GM18873 (cell line): ENCODE data around the gene SH3BGRL2.
"Not testable (repeated sequence)": the region's sequence is repeated elsewhere in the genome, so short reads cannot be mapped to it uniquely, and the experiment has no call there.

Experiments used
- ATAC-seq: cut with Tn5 transposase; IDR thresholded peaks from one replicate; pipeline ENCODE4 v1.9.1; 2021; ENCODE audit warnings: mild to moderate bottlenecking, moderate library complexity, moderate number of reproducible peaks; ENCODE audit not compliant: unreplicated experiment, low FRiP score

The SH3BGRL2 gene

DNA sequence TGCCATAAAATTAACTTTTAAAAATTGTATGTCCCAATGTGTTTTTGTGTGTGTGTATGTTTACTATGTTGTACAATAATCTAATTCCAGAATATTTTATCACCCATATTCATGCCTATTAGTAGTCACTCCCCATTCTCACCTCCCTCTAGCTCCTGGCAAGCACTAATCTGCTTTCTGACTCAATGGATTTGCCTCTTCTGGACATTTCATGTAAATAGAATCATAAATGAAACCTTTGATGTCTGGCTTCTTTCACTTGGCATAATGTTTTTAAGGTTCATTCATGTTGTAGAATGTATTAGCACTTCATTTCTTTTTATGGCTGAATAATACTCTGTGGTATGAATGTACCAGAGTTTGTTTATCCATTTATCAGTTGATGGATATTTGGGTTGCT, 15.4 kb downstream of the SH3BGRL2 start:
- no peak for ATAC-seq

DNA sequence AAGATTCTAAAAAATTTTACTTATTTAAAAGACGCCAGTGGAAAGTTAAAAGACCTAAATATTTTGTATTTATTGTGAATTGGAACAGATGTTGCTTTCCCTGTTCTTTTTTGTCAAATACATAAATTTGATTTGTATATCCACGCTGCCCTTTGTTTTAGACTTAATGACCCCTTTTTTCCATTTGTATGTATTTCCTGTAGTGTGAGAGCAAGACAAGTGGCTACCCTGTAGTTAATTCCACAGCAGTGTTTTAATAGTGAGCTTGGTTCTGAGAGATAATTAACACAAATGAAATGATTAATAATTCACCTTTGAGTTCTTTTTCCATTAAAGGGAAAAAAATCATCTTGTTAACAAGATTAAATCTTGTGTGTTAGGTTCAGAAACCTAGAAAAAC, 16.6 kb downstream of the SH3BGRL2 start:
- no peak for ATAC-seq

DNA sequence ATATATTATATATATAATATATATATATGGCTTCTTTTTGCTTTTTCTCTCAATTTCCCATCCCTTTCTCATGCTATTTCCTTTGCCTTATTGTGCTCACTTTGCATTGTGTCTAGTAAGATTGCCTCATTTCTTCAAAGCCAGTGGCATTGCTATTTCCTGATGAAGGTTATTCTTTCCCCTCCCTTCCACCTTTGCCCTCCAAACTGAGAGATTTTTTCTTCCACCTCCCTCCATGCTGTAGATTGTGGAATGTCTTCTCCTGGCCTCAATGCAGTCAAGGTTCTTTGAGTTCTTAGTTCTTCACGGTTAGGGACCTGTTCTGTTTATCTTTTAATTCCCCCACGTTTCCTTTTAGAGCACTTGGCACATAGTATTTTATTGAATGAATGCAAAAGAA, 17.2 kb downstream of the SH3BGRL2 start:
- ATAC-seq = no peak

DNA sequence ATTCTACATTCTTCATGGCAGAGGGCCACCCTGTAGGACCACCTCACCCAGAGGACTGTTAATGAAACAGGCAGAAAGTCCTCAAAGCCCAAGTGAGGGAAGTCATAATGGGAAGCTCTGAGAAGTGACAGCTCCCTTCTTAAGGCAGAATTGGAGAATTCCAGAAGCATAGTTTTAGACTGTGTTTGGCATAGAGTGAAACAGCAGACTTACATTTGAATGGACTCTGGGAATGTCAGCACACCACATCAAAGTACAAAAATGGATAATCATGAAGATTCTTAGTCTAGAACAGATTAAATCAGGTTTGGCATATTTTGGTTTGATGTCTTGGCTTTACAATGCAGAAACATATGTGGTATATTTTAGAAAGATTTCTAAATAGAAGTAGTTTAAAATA, 17.9 kb downstream of the SH3BGRL2 start:
- no peak for ATAC-seq

DNA sequence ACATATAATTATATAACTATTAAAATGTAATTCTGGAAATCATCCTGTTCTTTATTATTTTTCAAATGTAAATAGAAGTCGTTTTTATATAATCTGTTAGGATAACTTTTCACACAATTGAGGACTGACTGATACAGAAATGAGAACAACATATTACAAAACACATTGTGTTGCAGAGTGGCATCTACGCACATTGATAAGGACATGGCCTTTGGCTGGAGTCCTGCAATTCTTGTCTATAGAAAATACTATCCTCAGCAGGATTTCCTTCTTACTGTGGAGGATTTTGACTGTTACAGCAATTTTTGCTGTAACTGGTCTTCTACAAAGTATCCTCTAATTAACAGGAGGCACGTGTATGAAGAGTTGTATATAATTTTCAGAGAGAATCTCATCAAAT, 19.8 kb downstream of the SH3BGRL2 start:
- no peak for ATAC-seq

DNA sequence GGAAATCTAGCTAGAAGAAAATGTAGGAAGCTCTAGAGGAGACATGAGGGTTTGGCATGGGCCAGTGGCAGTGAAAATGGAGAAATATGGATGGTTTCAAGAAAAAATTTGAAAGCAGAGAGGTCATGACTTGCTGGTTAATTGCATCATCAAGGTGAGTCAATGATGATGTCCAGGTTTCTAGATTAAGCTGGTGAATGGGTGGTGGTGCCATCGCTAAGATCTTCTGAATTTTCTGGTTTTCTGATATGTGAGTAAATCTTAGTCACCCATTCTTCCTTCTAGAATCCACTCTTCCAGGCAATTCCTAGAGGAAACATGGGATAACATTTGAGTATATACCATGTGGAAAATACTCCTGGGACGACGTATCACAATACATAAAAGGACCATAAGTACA, 25.0 kb downstream of the SH3BGRL2 start:
- ATAC-seq = no peak

DNA sequence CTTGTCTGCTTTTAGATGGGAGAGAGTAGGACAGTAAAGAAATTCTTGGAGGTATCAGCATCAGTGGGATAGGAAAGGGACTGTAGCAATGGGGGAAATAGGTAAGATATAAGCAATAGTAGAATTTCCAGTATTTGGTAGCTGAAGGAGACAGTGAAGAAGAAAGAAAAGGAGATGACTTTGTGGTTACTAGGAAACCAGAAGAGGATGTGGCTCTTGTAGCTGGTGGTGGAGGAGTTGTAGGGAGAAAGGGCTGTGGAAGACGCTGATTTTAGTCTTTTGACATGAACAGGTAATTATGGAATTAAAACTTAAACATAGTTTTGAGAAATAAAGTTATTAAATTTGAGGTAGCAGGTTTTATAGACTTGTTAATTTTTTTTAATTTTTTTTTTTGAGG, 26.1 kb downstream of the SH3BGRL2 start:
- ATAC-seq = no peak

DNA sequence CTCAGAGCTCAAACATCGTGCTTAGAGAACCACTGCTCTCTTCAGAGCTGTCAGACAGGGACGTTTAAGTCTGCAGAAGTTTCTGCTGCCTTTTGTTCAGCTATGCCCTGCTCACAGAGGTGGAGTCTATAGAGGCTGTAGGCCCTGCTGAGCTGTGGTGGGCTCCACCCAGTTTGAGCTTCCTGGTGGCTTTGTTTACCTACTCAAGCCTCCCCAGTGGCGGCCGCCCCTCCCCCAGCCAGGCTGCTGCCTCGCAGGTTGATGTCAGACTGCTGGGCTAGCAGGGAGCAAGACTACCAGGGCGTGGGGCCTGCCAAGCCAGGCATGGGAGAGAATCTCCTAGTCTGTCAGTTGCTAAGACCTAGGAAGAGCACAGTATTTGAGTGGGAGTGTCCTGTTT, 32.5 kb downstream of the SH3BGRL2 start:
- ATAC-seq = not testable (repeated sequence)

DNA sequence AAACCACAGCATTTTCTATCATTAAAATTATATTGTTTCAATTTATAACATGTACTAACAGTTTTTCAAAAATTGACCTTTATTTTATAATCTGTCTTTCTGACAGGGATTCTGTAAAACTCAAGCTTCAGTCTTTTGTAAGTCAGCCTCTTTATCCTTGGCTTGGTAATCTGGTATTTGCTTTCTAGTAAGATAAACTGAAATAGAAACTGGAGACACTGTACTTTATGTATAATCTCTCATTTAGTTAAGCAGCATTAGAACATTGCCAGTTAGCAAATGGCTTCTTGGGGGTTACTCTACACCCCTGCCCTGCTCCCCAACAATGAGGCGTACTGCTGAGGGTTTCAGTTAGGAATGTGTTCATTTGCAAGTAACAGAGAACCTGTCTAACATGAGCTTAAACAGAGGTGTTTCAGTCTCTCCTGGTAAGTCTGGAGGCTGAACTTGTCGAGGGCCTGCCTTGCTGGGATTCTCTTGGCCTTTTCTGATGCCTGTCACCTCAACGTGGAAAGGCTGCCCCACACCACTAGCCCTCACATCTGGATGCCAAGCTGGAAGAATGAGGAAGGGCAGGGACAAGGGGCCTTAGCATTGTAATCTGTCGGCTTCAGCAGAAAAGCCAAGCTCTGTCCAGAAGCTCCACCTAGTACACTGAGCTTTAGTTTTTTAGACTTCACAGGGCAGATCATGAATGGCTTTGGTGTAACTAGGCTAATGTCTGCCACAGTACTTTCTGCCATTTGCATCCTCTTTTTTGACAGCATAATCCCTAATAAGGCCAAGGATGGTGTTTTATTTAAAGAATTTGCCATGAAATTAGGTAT, 34.8 kb downstream of the SH3BGRL2 start:
- no peak for ATAC-seq

DNA sequence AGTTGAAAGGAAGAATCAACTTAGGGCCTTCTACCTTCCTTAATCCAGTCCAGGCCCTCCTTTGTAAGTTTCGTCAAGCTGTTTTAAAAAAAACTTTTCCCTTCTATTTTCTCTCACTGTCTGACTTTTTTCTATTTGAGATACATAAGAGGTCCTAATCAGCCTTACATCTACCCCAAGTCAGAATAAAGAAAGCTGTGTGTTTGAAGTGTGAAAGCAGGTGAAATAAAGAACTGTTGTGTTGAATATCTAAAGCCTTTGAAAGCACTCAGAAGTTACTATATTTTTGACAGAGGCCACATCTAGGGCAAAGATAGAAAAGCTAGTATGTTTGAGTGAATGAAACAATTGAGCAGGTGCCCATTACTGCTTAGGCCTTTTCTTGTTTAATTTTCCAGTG, 35.5 kb downstream of the SH3BGRL2 start:
- no peak for ATAC-seq

DNA sequence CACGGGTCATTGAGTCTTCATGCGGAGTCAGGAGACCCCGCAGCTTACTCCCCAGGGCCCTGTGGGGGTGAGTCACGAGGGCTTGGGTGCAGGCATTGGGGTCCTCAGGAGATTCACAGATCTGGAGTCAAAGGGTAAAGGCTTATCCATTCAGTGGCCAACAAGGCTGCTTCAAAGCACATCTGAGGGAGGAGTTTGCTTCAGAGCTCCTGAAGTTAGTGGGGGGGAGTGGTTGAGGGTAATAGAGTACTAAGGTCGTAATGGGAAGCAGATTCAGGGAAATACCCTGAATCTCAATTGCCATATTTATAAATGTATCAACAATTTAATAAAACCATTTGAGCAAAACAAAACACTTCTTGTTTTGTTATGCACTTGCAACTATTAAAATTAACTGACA, 37.3 kb downstream of the SH3BGRL2 start:
- ATAC-seq = no peak

DNA sequence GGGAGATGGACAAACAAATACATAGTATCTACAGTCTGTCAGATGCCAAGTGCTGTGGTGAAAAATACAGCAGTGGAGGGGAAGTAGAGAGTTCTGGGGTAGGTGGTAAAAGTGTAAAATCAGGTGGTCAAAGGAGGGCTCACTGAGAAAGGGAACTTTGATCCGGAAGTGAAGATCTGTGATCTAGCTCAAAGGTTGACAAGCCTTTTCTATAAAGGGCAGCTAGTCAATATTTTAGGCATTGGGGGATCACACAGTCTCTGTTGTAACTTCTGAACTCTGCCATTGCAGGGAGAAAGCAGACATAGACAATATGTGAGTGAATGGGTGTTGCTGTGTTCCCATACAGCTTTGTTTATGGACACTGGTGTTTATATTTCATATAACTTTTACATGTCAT, 38.6 kb downstream of the SH3BGRL2 start:
- ATAC-seq = no peak

DNA sequence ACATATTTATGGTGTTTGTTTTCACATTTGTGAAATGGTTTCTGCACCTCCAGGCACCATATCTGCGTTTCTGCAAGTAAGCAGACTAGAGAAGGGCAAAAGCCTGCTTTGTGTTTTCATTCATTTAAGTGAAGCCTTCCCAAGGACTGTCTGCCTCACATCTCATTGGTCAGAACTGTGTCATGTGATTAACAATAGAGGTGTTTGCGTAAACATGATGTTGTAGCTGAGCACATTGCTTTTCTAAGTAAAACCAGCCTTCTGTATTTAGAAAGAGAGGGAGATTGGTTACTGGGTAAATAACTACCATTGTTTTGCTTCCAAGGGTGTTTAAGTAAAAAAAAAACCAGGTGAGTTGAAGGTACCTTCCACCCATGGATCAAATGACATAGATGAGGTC, 39.7 kb downstream of the SH3BGRL2 start:
- ATAC-seq = no peak

DNA sequence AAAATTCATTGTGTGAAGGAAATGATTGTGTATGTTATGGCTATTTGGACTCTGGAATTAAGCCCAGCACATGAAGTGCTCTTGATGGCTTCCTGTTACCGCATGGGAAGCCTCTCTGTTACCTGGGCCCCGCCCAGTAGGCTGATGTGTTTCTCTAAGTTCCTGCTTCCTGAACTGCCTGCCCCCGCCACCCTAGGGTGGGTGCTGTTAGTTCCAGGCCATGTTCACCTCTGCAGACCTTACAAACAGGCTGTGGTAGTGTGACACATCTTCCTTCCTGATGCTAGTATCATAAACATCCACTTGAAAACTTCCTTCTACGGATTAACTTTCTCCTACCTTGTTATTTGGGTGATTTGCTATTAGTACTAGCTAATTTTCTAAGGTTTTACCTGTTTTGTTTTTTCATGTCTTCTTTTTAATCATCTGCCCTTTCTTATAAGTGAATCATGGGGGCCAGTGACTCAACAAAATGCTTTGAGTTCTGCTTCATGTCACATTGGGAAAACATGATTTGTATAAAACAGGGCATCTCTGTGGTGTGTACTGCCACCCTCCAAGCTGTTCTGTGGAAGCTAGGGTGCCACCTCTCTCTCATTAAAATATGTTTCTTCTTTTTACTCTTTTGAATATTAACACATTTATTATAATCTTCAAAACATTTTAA, 40.6 kb downstream of the SH3BGRL2 start:
- ATAC-seq = no peak

DNA sequence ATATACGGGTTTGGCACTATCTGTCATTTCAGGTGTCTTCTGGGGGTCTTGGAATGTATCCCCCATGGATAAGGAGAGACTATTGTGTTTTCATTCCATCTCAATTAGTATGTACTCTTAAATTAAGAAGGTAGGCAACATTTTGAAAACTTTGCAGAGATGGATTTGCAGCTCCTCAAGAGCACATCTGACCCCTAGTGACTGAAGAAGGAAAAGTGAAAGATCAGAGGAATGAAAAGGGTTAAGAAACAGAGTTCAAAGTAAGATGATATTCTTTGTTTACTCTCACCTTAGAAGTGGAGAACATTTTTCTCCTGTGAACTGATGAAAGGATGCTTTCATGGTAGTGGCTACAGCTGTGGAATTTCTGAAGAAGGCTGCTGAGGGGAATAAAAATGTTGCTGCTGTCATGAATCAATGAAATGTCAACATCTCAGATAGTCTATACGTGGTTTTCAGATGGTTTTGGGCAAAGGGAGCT, 41.5 kb downstream of the SH3BGRL2 start:
- ATAC-seq = no peak

DNA sequence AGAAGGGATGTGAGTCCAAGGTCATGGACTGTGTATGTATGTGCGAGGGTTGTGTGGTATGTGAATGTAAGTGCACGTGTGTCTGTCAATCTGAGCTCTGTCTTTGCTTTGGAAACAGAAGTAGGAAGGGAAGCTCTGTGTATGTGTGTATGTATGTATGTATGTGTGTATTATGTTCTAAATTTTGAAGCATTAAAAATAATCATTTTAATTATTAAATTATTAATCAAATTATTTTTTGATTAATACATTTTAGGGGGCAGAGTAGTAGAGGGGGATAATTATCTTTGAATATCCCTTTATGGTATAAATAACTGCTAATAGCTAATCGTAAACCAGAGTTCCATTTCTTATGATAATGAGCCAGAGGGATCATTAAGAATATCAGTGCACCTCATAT, 42.8 kb downstream of the SH3BGRL2 start:
- ATAC-seq = no peak

DNA sequence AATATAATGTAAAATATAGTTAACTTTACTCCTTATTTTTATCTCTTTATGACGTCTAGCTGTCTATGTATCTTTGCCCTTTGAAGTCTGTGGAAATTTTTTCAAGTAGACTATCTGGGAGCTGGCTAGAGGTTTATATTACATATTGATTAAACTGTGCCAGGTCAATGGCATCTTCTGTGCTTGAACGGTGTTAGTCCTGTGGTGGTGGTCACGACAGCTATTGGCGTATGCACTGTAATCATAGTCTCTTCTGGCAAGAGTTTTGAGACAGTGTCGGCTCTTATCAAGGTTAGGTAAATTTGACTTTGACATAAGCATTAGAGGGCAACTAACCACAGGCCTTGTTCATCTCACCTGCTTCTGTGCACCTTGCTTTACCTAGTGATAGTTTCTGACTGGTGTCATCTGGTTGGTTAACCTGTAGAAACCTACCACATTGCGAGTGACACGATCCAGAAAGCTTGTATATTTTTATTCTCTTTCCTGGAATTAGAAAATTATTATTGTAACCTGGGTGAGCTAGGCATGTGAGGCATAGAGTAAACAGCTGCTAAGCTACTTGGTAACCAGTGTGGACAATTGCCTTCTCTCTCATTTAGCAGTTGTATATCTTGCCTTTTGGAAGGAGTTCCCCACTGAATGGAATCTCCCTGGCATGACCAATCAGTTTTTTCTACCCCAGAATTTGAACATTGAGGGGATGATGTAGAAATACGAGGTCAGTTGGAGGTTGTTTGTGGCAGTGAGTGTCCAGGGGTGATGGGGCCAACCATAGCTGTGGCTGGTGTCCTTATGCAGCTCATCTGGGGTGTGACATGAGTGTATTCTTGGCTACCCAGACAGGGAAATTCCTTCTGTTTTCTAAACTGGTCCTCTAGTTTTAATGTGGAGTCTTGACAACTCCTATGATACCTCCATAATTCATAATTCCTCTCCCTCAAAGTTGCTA, 45.9 kb downstream of the SH3BGRL2 start:
- ATAC-seq = no peak

DNA sequence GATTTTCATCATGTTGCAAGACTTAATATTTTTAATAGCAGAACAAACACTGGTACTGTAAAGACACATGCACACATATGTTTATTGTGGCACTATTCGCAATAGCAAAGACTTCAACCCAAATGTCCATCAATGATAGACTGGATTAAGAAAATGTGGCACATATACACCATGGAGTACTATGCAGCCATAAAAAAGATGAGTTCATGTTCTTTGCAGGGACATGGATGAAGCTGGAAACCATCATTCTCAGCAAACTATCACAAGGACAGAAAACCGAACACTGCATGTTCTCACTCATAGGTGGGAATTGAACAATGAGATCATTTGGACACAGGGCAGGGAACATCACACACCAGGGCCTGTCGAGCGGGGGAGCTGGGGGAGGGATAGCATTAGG, 51.6 kb downstream of the SH3BGRL2 start:
- not testable (repeated sequence) for ATAC-seq

DNA sequence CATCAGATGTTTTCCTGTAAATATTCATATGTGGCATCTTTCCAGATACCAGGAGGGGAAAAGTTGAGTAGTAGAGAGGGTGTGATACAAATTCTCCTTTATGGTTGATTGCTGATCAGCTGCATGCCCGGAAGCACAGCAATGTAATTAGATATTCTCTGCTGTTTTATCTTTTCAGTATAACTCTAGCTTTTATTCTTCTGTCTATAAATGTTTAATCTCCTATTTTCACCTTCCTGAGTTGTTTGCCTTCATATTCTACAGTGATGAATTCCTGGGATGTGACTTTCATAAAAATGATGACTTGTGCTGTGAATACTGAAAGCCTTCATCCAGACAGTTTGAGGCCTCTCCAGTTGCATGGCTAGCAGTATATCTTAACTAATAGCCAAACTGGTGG, 53.7 kb downstream of the SH3BGRL2 start:
- no peak for ATAC-seq

DNA sequence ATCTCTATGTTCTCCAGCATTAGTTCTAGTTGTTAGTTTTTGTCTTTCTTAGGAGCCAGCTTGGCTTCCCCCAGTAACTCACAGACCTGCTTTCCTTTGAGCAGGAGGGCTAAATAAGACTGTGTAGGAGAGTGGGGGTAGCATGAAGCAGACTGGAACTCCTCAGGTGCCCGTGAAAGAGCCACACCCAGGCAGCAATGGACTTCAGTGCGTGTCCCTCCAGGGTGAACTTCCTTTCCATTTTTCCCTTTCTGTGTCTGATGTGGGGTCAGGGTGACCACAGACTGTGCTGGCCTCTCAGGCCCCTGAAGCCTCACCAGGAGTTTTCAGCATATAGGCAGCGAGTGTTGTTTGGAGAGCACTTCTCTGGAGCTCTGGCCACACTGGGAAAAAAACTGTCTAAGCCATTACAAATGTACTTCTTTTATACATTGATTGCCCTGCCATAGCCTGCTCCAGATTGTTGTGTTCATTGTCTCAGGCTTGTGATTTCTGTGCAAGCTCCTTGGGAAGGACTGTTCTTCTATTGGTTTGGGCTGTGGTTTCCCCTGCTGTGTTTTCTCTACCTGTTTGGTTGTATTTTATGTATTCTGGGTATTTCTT, 55.7 kb downstream of the SH3BGRL2 start:
- no peak for ATAC-seq
